GM12878 (cell line): ENCODE data around the gene IGF2R. TPM values are rescaled to one million over a fixed set of nuclear protein-coding genes. Genes with fewer than 3 reads are reported as not detected.

Experiments used
- ATAC-seq: fragments of 200-7000 bp; cut with Tn5 transposase; 3 replicates; pipeline ENCODE4 v1.9.1; 2020; ENCODE audit warnings: mild to moderate bottlenecking, moderate library complexity
- BruUV-seq: library from RNA; stranded (reverse); fragments of 400-500 nt; replicated peaks from 2 replicates; lab custom pipeline; 2021; lab: Mats Ljungman, UMichigan
- CTCF ChIA-PET: fragments of 300-600 bp; sonication (Branson Sonifier 250); formaldehyde crosslinking; extraction: SDS; loops from one replicate; lab custom pipeline; 2021; ENCODE audit warnings: inconsistent platforms; lab: Yijun Ruan, JAX
- POLR2A ChIA-PET: fragments of 350-600 bp; formaldehyde crosslinking; extraction: SDS; loops from one replicate; lab custom pipeline; 2021; ENCODE audit warnings: inconsistent platforms; lab: Charles Lee
- RAD21 ChIA-PET: fragments of 300-600 bp; sonication (Branson Sonifier 250); formaldehyde crosslinking; loops from one replicate; lab custom pipeline; 2023; ENCODE audit warnings: antibody characterized with exemption; ENCODE audit not compliant: unreplicated experiment; lab: Charles Lee
- SMC1A ChIA-PET: fragments of 300-600 bp; sonication (Branson Sonifier 250); formaldehyde crosslinking; loops from one replicate; lab custom pipeline; 2023; ENCODE audit not compliant: unreplicated experiment, uncharacterized antibody; lab: Charles Lee
- DNase-seq: peaks from one replicate; pipeline ENCODE4 v3.0.0-alpha.2; 2011; ENCODE audit warnings: low read depth, low spot score
- FAIRE-seq: peaks from 3 replicates; lab custom pipeline; 2011; peaks lifted over from hg19 to GRCh38; lab: Jason Lieb, UNC
- H2AFZ ChIP-seq: 2 replicates; pipeline ENCODE4 v1.6.0; 2011; ENCODE audit warnings: low read depth, low read length, control low read depth; ENCODE audit not compliant: control insufficient read depth
- H3K27ac ChIP-seq: 2 replicates; pipeline ENCODE4 v1.5.1; 2011; ENCODE audit warnings: control low read depth; ENCODE audit not compliant: control insufficient read depth, insufficient read depth
- H3K27me3 ChIP-seq, 2 experiments: replicated peaks in 1 of 2; 2 replicates each; pipeline versions ENCODE4 v1.6.0 to v1.6.1; 2011; ENCODE audit warnings: low read length in 1 of 2; ENCODE audit not compliant: control insufficient read depth in 2 of 2, insufficient read depth in 2 of 2
- H3K36me3 ChIP-seq, 2 experiments: 2 replicates each; pipeline ENCODE4 v1.5.1; 2011; ENCODE audit warnings: low read length in 1 of 2; ENCODE audit not compliant: control insufficient read depth in 2 of 2, insufficient read depth in 2 of 2
- H3K4me1 ChIP-seq: 2 replicates; pipeline ENCODE4 v1.6.1; 2011; ENCODE audit warnings: mild to moderate bottlenecking, low read length, moderate library complexity, mixed read lengths; ENCODE audit not compliant: control insufficient read depth, insufficient read depth
- H3K4me2 ChIP-seq: 2 replicates; pipeline ENCODE4 v1.6.0; 2011; ENCODE audit warnings: control low read depth; ENCODE audit not compliant: control insufficient read depth, insufficient read depth
- H3K4me3 ChIP-seq: fragments of 200-600 bp; sonication (generic); 2 replicates; pipeline ENCODE4 v1.5.1; 2016
- H3K79me2 ChIP-seq: 2 replicates; pipeline ENCODE4 v1.6.0; 2011; ENCODE audit warnings: low read length; ENCODE audit not compliant: control insufficient read depth, insufficient read depth
- H3K9ac ChIP-seq: 2 replicates; pipeline ENCODE4 v1.8.0; 2011; ENCODE audit warnings: low read length, control low read depth, mixed read lengths; ENCODE audit not compliant: control insufficient read depth, insufficient read depth
- H3K9me3 ChIP-seq: replicated peaks from 3 replicates; pipeline ENCODE4 v1.5.1; 2011; ENCODE audit warnings: mild to moderate bottlenecking, low read length; ENCODE audit not compliant: control insufficient read depth, insufficient read depth
- H4K20me1 ChIP-seq: 2 replicates; pipeline ENCODE4 v1.6.0; 2011; ENCODE audit not compliant: control insufficient read depth, insufficient read depth
- ATF7 ChIP-seq: fragments of 450-650 bp; IDR thresholded peaks from 2 replicates; pipeline ENCODE4 v1.6.1; 2016; ENCODE audit warnings: low read depth, mild to moderate bottlenecking
- CHD4 ChIP-seq: fragments of 200-600 bp; sonication (generic); IDR thresholded peaks from 2 replicates; pipeline ENCODE4 v1.6.1; 2016; ENCODE audit warnings: mild to moderate bottlenecking
- EZH2 ChIP-seq: IDR thresholded peaks from 2 replicates; pipeline ENCODE4 v1.6.1; 2012; ENCODE audit warnings: low read depth, mild to moderate bottlenecking, control low read depth, inconsistent platforms, low read length, borderline replicate concordance; ENCODE audit not compliant: control insufficient read depth
- NRF1 ChIP-seq: conservative IDR thresholded peaks from 2 replicates; pipeline ENCODE4 v1.6.1; 2011; ENCODE audit warnings: mild to moderate bottlenecking, low read depth, low read length, improper control_type of control experiment
- PAX5 ChIP-seq: IDR thresholded peaks from 2 replicates; pipeline ENCODE4 v1.6.1; 2011; ENCODE audit warnings: low read depth, low read length, borderline replicate concordance
- POLR2A ChIP-seq: IDR thresholded peaks from 2 replicates; pipeline ENCODE4 v1.6.1; 2011; ENCODE audit warnings: low read depth, mild to moderate bottlenecking, low read length
- POLR2AphosphoS2 ChIP-seq: IDR thresholded peaks from 2 replicates; pipeline ENCODE4 v1.6.1; 2011; ENCODE audit warnings: low read depth, mild to moderate bottlenecking, low read length, improper control_type of control experiment, moderate library complexity
- RAD51 ChIP-seq: fragments of 450-650 bp; IDR thresholded peaks from 2 replicates; pipeline ENCODE4 v1.6.1; 2016; ENCODE audit warnings: moderate library complexity, mild to moderate bottlenecking, inconsistent platforms
- RFX5 ChIP-seq: IDR thresholded peaks from 2 replicates; pipeline ENCODE4 v1.6.1; 2011; ENCODE audit warnings: low read depth, low read length, improper control_type of control experiment
- SMC3 ChIP-seq: IDR thresholded peaks from 2 replicates; pipeline ENCODE4 v1.6.1; 2011; ENCODE audit warnings: low read length, improper control_type of control experiment, borderline replicate concordance
- SREBF2 ChIP-seq: IDR thresholded peaks from 2 replicates; pipeline ENCODE4 v1.6.1; 2012; ENCODE audit warnings: mild to moderate bottlenecking, low read length
- SRF ChIP-seq, 2 experiments: IDR thresholded peaks; 2 replicates each; pipeline ENCODE4 v1.6.1; 2011; ENCODE audit warnings: low read depth in 2 of 2, low read length in 2 of 2, mild to moderate bottlenecking in 1 of 2, moderate library complexity in 1 of 2
- STAT3 ChIP-seq: IDR thresholded peaks from 2 replicates; pipeline ENCODE4 v1.6.1; 2011; ENCODE audit warnings: low read depth, low read length, improper control_type of control experiment
- TCF3 ChIP-seq: IDR thresholded peaks from 2 replicates; pipeline ENCODE4 v1.6.1; 2012; ENCODE audit warnings: low read depth, mild to moderate bottlenecking, low read length, borderline replicate concordance; ENCODE audit not compliant: insufficient read depth
- ZSCAN29 ChIP-seq: fragments of 450-650 bp; IDR thresholded peaks from 2 replicates; pipeline ENCODE4 v1.6.1; 2017; ENCODE audit warnings: mild to moderate bottlenecking, moderate library complexity
- WGBS: methylation state at CpG from one replicate; pipeline ENCODE4 v1.1.6; 2016; ENCODE audit warnings: low lambda C conversion rate; ENCODE audit not compliant: insufficient replicate concordance, insufficient coverage; ENCODE audit errors: missing lambda C conversion rate; 5-methylcytosine and 5-hydroxymethylcytosine counted together
- in situ Hi-C: fragments of 300-500 bp; cut with MboI; formaldehyde crosslinking; loops from 9 replicates; pipeline ENCODE4 v1.14.3; 2018; ENCODE audit warnings: mixed read lengths
- intact Hi-C: fragments of 100-400 bp; cut with micrococcal nuclease; formaldehyde crosslinking; loops from one replicate; pipeline ENCODE4 v1.14.2; 2022; ENCODE audit not compliant: unreplicated experiment
- polyA plus RNA-seq, 11 experiments: library from polyadenylated mRNA; depleted of rRNA in 4 of 11; unstranded in 6 of 11; stranded (reverse) in 5 of 11; fragments of >200 nt; fragmentation: Nextera tagmentation in 4 of 11; fragmentation: Illumina TruSeq in 1 of 11; extraction: Ambion mirVana in 4 of 11; extraction: Trizol in 1 of 11; gene quantifications; 1 replicate in 1 of 11; 2 replicates in 10 of 11; pipeline versions ENCODE4 v1.2.1 to v1.2.3, GENCODE V29; 2011 to 2016; ENCODE audit warnings: inconsistent platforms in 2 of 11, missing spikeins in 2 of 11, low read depth in 1 of 11
- total RNA-seq, 4 experiments: library from RNA; depleted of rRNA in 3 of 4; stranded (reverse); fragments of >200 nt in 3 of 4; fragmentation: Illumina TruSeq in 1 of 4; extraction: Trizol in 1 of 4; gene quantifications; 2 replicates each; pipeline versions ENCODE4 v1.2.1 to v1.2.3, GENCODE V29; 2013 to 2021
- TF ChIP-seq, protein P1 (sequence below): fragments of 450-650 bp; IDR thresholded peaks from 2 replicates; pipeline ENCODE4 v1.6.1; 2017; ENCODE audit warnings: mild to moderate bottlenecking
- TF ChIP-seq, protein P2 (sequence below): fragments of 450-650 bp; IDR thresholded peaks from 2 replicates; pipeline ENCODE4 v1.6.1; 2016; ENCODE audit warnings: mild to moderate bottlenecking
- TF ChIP-seq, protein P3 (sequence below): fragments of 450-650 bp; IDR thresholded peaks from 2 replicates; pipeline ENCODE4 v1.6.1; 2017; ENCODE audit warnings: mild to moderate bottlenecking, low read depth, inconsistent platforms; ENCODE audit not compliant: poor library complexity, severe bottlenecking

The IGF2R gene
- total and polyA plus RNA-seq, 10 of the 15 experiments (the other 5 are each of a cell fraction or from before 2014, with no cell fraction given) = 1.00 to 40.1 (median 16.8) TPM

DNA sequence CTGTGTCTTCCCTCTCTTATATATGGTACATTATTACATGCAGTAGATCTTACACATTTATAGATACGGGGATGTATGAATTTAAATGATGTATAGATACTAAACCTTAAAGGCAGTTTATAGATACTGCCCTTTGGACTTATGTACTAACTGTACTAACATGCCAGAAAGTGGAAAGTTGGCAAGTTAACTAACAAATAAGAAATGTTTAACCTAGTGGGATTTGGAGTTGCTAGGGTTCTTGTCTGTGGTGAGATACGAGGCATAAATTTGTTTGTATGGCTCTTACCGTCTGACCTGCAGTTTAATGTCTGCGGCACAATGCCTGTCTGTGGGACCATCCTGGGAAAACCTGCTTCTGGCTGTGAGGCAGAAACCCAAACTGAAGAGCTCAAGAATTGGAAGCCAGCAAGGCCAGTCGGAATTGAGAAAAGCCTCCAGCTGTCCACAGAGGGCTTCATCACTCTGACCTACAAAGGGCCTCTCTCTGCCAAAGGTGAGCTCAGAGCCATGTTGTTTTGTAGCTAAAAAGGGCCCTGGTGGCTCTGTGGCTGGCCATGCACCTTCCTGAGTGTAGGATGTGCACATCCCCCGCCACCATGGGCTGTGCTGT lies 89.8 kb downstream of the IGF2R start:
- ATAC-seq (no peak), DNase-seq (no peak), FAIRE-seq (no peak)
- Histone ChIP-seq H3K9me3 (no peaks in the 10 kb centered on the region), H2AFZ (no peak overlapping the region), H4K20me1 (no peaks in the 10 kb centered on the region; the same call in 1 of the 2 replicates), H3K36me3 (peaks cover 32 to 47% of the 10 kb centered on the region in 2 experiments), H3K4me3 (no peak overlapping the region), H3K27me3 (no peaks in the 10 kb centered on the region), H3K79me2 (no peaks in the 10 kb centered on the region), H3K9ac (no peak overlapping the region), H3K4me2 (no peak overlapping the region), H3K27ac (no peak overlapping the region), H3K4me1 (no peaks in the 10 kb centered on the region)
- intact Hi-C loops (no loop called here), in situ Hi-C loops (no loop called here)
- no TSS peak for BruUV-seq
- ChIA-PET CTCF (no interaction called here), RAD21 (no interaction called here), POLR2A (no interaction called here), SMC1A (no interaction called here)
- no peak for TF ChIP-seq TCF3
- TF ChIP-seq RAD51 = no peak
- TF ChIP-seq, protein P1, sequence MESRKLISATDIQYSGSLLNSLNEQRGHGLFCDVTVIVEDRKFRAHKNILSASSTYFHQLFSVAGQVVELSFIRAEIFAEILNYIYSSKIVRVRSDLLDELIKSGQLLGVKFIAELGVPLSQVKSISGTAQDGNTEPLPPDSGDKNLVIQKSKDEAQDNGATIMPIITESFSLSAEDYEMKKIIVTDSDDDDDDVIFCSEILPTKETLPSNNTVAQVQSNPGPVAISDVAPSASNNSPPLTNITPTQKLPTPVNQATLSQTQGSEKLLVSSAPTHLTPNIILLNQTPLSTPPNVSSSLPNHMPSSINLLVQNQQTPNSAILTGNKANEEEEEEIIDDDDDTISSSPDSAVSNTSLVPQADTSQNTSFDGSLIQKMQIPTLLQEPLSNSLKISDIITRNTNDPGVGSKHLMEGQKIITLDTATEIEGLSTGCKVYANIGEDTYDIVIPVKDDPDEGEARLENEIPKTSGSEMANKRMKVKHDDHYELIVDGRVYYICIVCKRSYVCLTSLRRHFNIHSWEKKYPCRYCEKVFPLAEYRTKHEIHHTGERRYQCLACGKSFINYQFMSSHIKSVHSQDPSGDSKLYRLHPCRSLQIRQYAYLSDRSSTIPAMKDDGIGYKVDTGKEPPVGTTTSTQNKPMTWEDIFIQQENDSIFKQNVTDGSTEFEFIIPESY = no peak
- no peak for TF ChIP-seq EZH2
- TF ChIP-seq CHD4 = no peak
- TF ChIP-seq RFX5 = no peak
- no peak for TF ChIP-seq SMC3
- TF ChIP-seq POLR2A = no peak
- TF ChIP-seq, protein P2, sequence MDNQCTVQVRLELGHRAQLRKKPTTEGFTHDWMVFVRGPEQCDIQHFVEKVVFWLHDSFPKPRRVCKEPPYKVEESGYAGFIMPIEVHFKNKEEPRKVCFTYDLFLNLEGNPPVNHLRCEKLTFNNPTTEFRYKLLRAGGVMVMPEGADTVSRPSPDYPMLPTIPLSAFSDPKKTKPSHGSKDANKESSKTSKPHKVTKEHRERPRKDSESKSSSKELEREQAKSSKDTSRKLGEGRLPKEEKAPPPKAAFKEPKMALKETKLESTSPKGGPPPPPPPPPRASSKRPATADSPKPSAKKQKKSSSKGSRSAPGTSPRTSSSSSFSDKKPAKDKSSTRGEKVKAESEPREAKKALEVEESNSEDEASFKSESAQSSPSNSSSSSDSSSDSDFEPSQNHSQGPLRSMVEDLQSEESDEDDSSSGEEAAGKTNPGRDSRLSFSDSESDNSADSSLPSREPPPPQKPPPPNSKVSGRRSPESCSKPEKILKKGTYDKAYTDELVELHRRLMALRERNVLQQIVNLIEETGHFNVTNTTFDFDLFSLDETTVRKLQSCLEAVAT = no peak
- TF ChIP-seq STAT3 = no peak
- TF ChIP-seq, protein P3, sequence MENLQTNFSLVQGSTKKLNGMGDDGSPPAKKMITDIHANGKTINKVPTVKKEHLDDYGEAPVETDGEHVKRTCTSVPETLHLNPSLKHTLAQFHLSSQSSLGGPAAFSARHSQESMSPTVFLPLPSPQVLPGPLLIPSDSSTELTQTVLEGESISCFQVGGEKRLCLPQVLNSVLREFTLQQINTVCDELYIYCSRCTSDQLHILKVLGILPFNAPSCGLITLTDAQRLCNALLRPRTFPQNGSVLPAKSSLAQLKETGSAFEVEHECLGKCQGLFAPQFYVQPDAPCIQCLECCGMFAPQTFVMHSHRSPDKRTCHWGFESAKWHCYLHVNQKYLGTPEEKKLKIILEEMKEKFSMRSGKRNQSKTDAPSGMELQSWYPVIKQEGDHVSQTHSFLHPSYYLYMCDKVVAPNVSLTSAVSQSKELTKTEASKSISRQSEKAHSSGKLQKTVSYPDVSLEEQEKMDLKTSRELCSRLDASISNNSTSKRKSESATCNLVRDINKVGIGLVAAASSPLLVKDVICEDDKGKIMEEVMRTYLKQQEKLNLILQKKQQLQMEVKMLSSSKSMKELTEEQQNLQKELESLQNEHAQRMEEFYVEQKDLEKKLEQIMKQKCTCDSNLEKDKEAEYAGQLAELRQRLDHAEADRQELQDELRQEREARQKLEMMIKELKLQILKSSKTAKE = no peak
- no peak for TF ChIP-seq POLR2AphosphoS2
- no peak for TF ChIP-seq ZSCAN29
- no peak for TF ChIP-seq PAX5
- TF ChIP-seq SREBF2 = no peak
- TF ChIP-seq SRF (IDR thresholded peaks at IDR 0.05; ENCODE audit: low read depth in 2 of 2, low read length in 2 of 2) = no peak
- no peak for TF ChIP-seq NRF1
- no peak for TF ChIP-seq ATF7
- over 99% methylated on average over 6 of the region's 6 CpGs for WGBS
